ENCODE results near the gene PPIA. TPM values are rescaled to one million over a fixed set of nuclear protein-coding genes. Genes with fewer than 3 reads are reported as not detected.

The PPIA gene
- total RNA-seq, 2 experiments from 2014 or later, result 2,573 to 2,935 TPM

GRCh38 chr7:44766416-44766801 is 30.1 kb upstream of the PPIA start:
- no peaks in the 10 kb centered on the region for H4K20me1 ChIP-seq (ENCODE audit: insufficient read depth, low read length)
- POLR2A ChIA-PET, result no interaction called here
- H3K9me2 ChIP-seq (ENCODE audit: insufficient read depth, low read length), result no peaks in the 10 kb centered on the region
- intact Hi-C loops (cut with micrococcal nuclease; ENCODE audit: unreplicated experiment), result no loop called here
- DNase-seq (ENCODE audit: low spot score), result no peak
- CTCF ChIA-PET (ENCODE audit: unreplicated experiment), result no interaction called here
- H2AFZ ChIP-seq (ENCODE audit: low read length), result no peak overlapping the region
- H3K4me1 ChIP-seq (ENCODE audit: insufficient read depth, low read length, poor library complexity, severe bottlenecking), result no peaks in the 10 kb centered on the region
- no peak overlapping the region for H3K4me3 ChIP-seq (ENCODE audit: low read depth, low read length, poor library complexity, severe bottlenecking)
- no peak overlapping the region for H3K27ac ChIP-seq (ENCODE audit: low read depth, low read length, poor library complexity, severe bottlenecking)
- no peaks in the 10 kb centered on the region for H3K9me3 ChIP-seq (ENCODE audit: low read length)
- no peak overlapping the region for H3K4me2 ChIP-seq (ENCODE audit: low read length)
- no peak for TF ChIP-seq EZH2phosphoT487 (IDR thresholded peaks at IDR 0.05; ENCODE audit: borderline replicate concordance, low read depth, low read length)
- no peak for TF ChIP-seq CTCF (conservative IDR thresholded peaks at IDR 0.05; ENCODE audit: low read length)
- BruUV-seq (replicated peaks), result no TSS peak
- H3K79me2 ChIP-seq (ENCODE audit: insufficient read depth, low read depth, low read length), result no peaks in the 10 kb centered on the region
- H3K36me3 ChIP-seq (ENCODE audit: insufficient read depth, low read length), result peaks cover 56% of the 10 kb centered on the region

- no peak for DNase-seq (ENCODE audit: low spot score)
- Histone ChIP-seq H3K9me3 (ENCODE audit: low read length) (no peaks in the 10 kb centered on the region), H3K27ac (ENCODE audit: low read depth, low read length, poor library complexity, severe bottlenecking) (no peak overlapping the region), H3K4me3 (ENCODE audit: low read depth, low read length, poor library complexity, severe bottlenecking) (no peak overlapping the region), H3K36me3 (ENCODE audit: insufficient read depth, low read length) (peaks cover 53% of the 10 kb centered on the region), H4K20me1 (ENCODE audit: insufficient read depth, low read length) (no peaks in the 10 kb centered on the region), H3K4me2 (ENCODE audit: low read length) (no peak overlapping the region), H3K79me2 (ENCODE audit: insufficient read depth, low read depth, low read length) (no peaks in the 10 kb centered on the region), H3K9me2 (ENCODE audit: insufficient read depth, low read length) (no peaks in the 10 kb centered on the region), H3K4me1 (ENCODE audit: insufficient read depth, low read length, poor library complexity, severe bottlenecking) (no peaks in the 10 kb centered on the region), H2AFZ (ENCODE audit: low read length) (no peak overlapping the region)
- ChIA-PET POLR2A (no interaction called here), CTCF (ENCODE audit: unreplicated experiment) (interaction anchor here (0.6 kb wide), 1 partner anchor 325 kb away, joined by 4 read pairs; no protein-coding TSS in a partner anchor)
- intact Hi-C loops (cut with micrococcal nuclease; ENCODE audit: unreplicated experiment), result no loop called here
- BruUV-seq (replicated peaks), result no TSS peak
- TF ChIP-seq CTCF (conservative IDR thresholded peaks at IDR 0.05; ENCODE audit: low read length) (no peak), EZH2phosphoT487 (IDR thresholded peaks at IDR 0.05; ENCODE audit: borderline replicate concordance, low read depth, low read length) (no peak)
These were observed 29.2 kb upstream of the PPIA start for GRCh38 chr7:44767134-44767911.
